WTC11 (cell line): Measurements from ENCODE around the gene OR1K1. TPM values are rescaled to one million over a fixed set of nuclear protein-coding genes. Genes with fewer than 3 reads are reported as not detected.
"Not testable (repeated sequence)": the region's sequence is repeated elsewhere in the genome, so short reads cannot be mapped to it uniquely, and the experiment has no call there.

ENCODE experiments used
- ATAC-seq: fragments of 200-7000 bp; cut with Tn5 transposase; 2 replicates; pipeline ENCODE4 v1.10.0; 2021; ENCODE audit warnings: mild to moderate bottlenecking, moderate library complexity
- CTCF ChIA-PET: fragments of 300-600 bp; sonication (Branson Sonifier 250); formaldehyde crosslinking; loops from one replicate; lab custom pipeline; 2021; ENCODE audit warnings: antibody characterized with exemption; lab: Charles Lee
- POLR2A ChIA-PET: fragments of 350-600 bp; sonication (Branson Sonifier 250); formaldehyde crosslinking; loops from one replicate; lab custom pipeline; 2021; ENCODE audit warnings: antibody characterized with exemption; lab: Charles Lee
- DNase-seq: peaks from one replicate; pipeline ENCODE4 v3.0.0; 2021; ENCODE audit warnings: low spot score
- H3K27ac Mint-ChIP-seq: 2 replicates; pipeline ENCODE4 v1.8.0; 2021; ENCODE audit warnings: mixed read lengths
- H3K27me3 Mint-ChIP-seq: 2 replicates; pipeline ENCODE4 v1.8.0; 2021; ENCODE audit warnings: low read depth, mild to moderate bottlenecking, moderate library complexity, mixed read lengths
- H3K36me3 Mint-ChIP-seq: 2 replicates; pipeline ENCODE4 v1.8.0; 2021; ENCODE audit warnings: mixed read lengths
- H3K4me1 Mint-ChIP-seq: 2 replicates; pipeline ENCODE4 v1.8.0; 2022; ENCODE audit warnings: mixed read lengths
- H3K4me3 Mint-ChIP-seq: 2 replicates; pipeline ENCODE4 v1.8.0; 2021; ENCODE audit warnings: mild to moderate bottlenecking, moderate library complexity, mixed read lengths
- H3K9me3 Mint-ChIP-seq: 2 replicates; pipeline ENCODE4 v1.8.0; 2021; ENCODE audit warnings: mixed read lengths
- CREM ChIP-seq: sonication (generic); formaldehyde crosslinking; IDR thresholded peaks from 2 replicates; pipeline ENCODE4 v1.8.1; 2022; ENCODE audit warnings: mild to moderate bottlenecking, missing genetic modification reagents, moderate library complexity
- GRHL2 ChIP-seq: fragments of 250-450 bp; sonication (Bioruptor Pico); IDR thresholded peaks from 2 replicates; pipeline ENCODE4 v1.8.0; 2022; ENCODE audit warnings: mild to moderate bottlenecking, moderate library complexity; ENCODE audit not compliant: insufficient replicate concordance, severe bottlenecking
- JAZF1 ChIP-seq: fragments of 250-450 bp; sonication (Bioruptor Pico); IDR thresholded peaks from 2 replicates; pipeline ENCODE4 v1.9.0; 2021; ENCODE audit warnings: moderate library complexity, mild to moderate bottlenecking, inconsistent platforms
- NFYB ChIP-seq: sonication (generic); formaldehyde crosslinking; conservative IDR thresholded peaks from 2 replicates; pipeline ENCODE4 v1.8.0; 2022; ENCODE audit warnings: low read depth, missing genetic modification reagents
- OVOL2 ChIP-seq: fragments of 250-450 bp; sonication (Bioruptor Pico); IDR thresholded peaks from 2 replicates; pipeline ENCODE4 v1.9.0; 2021; ENCODE audit warnings: mild to moderate bottlenecking, borderline replicate concordance
- SOX15 ChIP-seq: fragments of 250-450 bp; sonication (Bioruptor Pico); IDR thresholded peaks from 2 replicates; pipeline ENCODE4 v1.9.0; 2021; ENCODE audit warnings: mild to moderate bottlenecking
- TCF7 ChIP-seq: sonication (generic); formaldehyde crosslinking; IDR thresholded peaks from 2 replicates; pipeline ENCODE4 v1.8.0; 2022; ENCODE audit warnings: mild to moderate bottlenecking, low read depth, missing genetic modification reagents, moderate library complexity
- ZBTB21 ChIP-seq: sonication (generic); formaldehyde crosslinking; IDR thresholded peaks from 2 replicates; pipeline ENCODE4 v1.8.1; 2023; ENCODE audit warnings: mild to moderate bottlenecking, missing genetic modification reagents, borderline replicate concordance
- ZNF219 ChIP-seq: sonication (generic); formaldehyde crosslinking; IDR thresholded peaks from 2 replicates; pipeline ENCODE4 v1.8.0; 2023; ENCODE audit warnings: missing genetic modification reagents, mild to moderate bottlenecking, borderline replicate concordance
- ZNF263 ChIP-seq: sonication (generic); formaldehyde crosslinking; IDR thresholded peaks from 2 replicates; pipeline ENCODE4 v1.8.1; 2022; ENCODE audit warnings: low read depth, mild to moderate bottlenecking, moderate library complexity, missing genetic modification reagents
- ZNF317 ChIP-seq: sonication (generic); formaldehyde crosslinking; IDR thresholded peaks from 2 replicates; pipeline ENCODE4 v1.8.1; 2023; ENCODE audit warnings: low read depth, mild to moderate bottlenecking, moderate library complexity, missing genetic modification reagents, borderline replicate concordance
- ZNF416 ChIP-seq: fragments of 250-450 bp; sonication (Bioruptor Pico); IDR thresholded peaks from 2 replicates; pipeline ENCODE4 v1.9.0; 2021; ENCODE audit warnings: mild to moderate bottlenecking, inconsistent platforms
- total RNA-seq: library from RNA; stranded (reverse); gene quantifications from 3 replicates; pipeline ENCODE4 v1.2.3, GENCODE V29; 2021
- TF ChIP-seq, protein P1 (sequence below): fragments of 250-450 bp; sonication (Bioruptor Pico); IDR thresholded peaks from 2 replicates; pipeline ENCODE4 v1.9.0; 2021; ENCODE audit warnings: moderate library complexity, mild to moderate bottlenecking, inconsistent platforms, borderline replicate concordance
- TF ChIP-seq, protein P2 (sequence below): sonication (generic); formaldehyde crosslinking; IDR thresholded peaks from 2 replicates; pipeline ENCODE4 v1.8.1; 2023; ENCODE audit warnings: mild to moderate bottlenecking, missing genetic modification reagents, borderline replicate concordance
- TF ChIP-seq, protein P3 (sequence below): sonication (generic); formaldehyde crosslinking; IDR thresholded peaks from 2 replicates; pipeline ENCODE4 v1.8.0; 2023; ENCODE audit warnings: missing genetic modification reagents
- TF ChIP-seq, protein P4 (sequence below): sonication (generic); formaldehyde crosslinking; IDR thresholded peaks from 2 replicates; pipeline ENCODE4 v1.8.0; 2022; ENCODE audit warnings: mild to moderate bottlenecking, missing genetic modification reagents
- TF ChIP-seq, protein P5 (sequence below): sonication (generic); formaldehyde crosslinking; IDR thresholded peaks from 2 replicates; pipeline ENCODE4 v1.8.0; 2022; ENCODE audit warnings: mild to moderate bottlenecking, missing genetic modification reagents
- TF ChIP-seq, protein P6 (sequence below): sonication (generic); formaldehyde crosslinking; IDR thresholded peaks from 2 replicates; pipeline ENCODE4 v1.8.1; 2022; ENCODE audit warnings: missing genetic modification reagents, borderline replicate concordance
- TF ChIP-seq, protein P7 (sequence below): sonication (generic); formaldehyde crosslinking; IDR thresholded peaks from 2 replicates; pipeline ENCODE4 v1.8.1; 2023; ENCODE audit warnings: mild to moderate bottlenecking, missing genetic modification reagents

The OR1K1 gene
- total RNA-seq, 1 experiment from 2014 or later: not detected

DNA sequence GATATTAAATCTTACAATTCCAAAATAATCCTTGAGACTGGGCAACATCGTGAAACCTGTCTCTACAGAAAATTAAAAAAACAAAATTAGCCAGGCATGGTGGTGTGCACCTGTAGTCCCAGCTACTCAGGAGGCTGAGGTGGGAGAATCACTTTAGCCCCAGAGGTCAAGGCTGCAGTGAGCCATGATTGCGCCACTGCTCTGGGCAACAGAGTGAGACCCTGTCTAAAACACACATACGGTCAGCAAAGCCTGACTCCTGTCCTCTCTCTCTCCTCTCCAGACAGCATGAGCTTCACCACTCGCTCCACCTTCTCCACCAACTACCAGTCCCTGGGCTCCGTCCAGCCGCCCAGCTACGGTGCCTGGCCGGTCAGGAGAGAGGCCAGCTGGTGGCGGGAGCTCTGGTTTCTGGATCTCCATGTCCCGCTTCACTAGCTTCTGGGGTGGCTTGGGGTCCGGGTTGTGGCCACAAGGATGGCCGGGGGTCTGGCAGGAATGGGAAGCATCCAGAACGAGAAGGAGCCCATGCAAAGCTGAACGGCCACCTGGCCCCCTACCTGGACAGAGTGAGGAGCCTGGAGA is 37.4 kb downstream of the OR1K1 start (continued):
- TF ChIP-seq SOX15 (no peak), OVOL2 (no peak), JAZF1 (CRISPR knock-in tag) (no peak)
- TF ChIP-seq, protein P1, sequence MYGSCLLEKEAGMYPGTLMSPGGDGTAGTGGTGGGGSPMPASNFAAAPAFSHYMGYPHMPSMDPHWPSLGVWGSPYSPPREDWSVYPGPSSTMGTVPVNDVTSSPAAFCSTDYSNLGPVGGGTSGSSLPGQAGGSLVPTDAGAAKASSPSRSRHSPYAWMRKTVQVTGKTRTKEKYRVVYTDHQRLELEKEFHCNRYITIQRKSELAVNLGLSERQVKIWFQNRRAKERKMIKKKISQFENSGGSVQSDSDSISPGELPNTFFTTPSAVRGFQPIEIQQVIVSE: no peak

DNA sequence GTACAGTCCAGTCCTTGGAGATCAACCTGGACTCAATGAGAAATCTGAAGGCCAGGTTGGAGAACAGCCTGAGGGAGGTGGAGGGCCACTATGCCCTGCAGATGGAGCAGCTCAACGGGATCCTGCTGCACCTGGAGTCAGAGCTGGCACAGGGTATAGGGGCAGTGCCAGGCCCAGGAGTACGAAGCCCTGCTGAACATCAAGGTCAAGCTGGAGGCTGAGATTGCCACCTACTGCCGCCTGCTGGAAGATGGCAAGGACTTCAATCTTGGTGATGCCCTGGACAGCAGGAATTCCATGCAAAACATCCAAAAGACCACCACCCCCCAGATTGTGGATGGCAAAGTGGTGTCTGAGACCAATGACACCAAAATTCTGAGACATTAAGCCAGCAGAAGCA is 38.5 kb downstream of the OR1K1 start:
- POLR2A ChIA-PET: interaction anchor here (1.3 kb wide), 1 partner anchor 11 kb away, joined by 4 read pairs; no protein-coding TSS in a partner anchor
- not testable (repeated sequence) for DNase-seq, H3K4me3 Mint-ChIP-seq, ATAC-seq, H3K36me3 Mint-ChIP-seq, H3K27ac Mint-ChIP-seq, H3K27me3 Mint-ChIP-seq
- Mint-ChIP-seq H3K4me1 (peaks cover 10% of the 10 kb centered on the region), H3K9me3 (peaks cover 28% of the 10 kb centered on the region)
- CTCF ChIA-PET: interaction anchor here (2.4 kb wide), 1 partner anchor 10 kb away, joined by 7 read pairs; the partner anchor contains the start of gene PDCL

DNA sequence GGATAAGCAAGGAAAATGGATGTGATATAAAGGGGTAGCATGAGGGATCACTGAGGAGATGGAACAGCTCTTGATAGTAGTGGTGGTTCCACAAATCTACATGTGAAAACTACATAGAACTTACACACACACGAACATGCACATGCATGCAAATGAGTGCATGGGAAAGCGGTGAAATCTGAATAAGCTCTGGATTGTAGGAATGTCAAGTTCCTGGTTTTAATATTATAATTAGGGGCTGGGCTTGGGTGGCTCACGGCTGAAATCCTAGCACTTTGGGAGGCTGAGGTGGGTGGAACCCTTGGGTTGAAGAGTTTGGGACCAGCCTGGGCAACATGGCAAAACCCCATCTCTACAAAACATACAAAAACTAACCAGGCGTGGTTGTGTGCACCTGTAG is 41.6 kb downstream of the OR1K1 start:
- peaks cover 9% of the 10 kb centered on the region; the same call in 1 of the 2 replicates for H3K27me3 Mint-ChIP-seq
- no peaks in the 10 kb centered on the region for H3K4me1 Mint-ChIP-seq
- no peak overlapping the region for H3K4me3 Mint-ChIP-seq
- ATAC-seq: no peak
- DNase-seq: no peak
- peaks cover 39% of the 10 kb centered on the region for H3K9me3 Mint-ChIP-seq
- peaks cover 6% of the 10 kb centered on the region for H3K36me3 Mint-ChIP-seq
- ChIA-PET CTCF (no interaction called here), POLR2A (interaction anchor here (0.7 kb wide), 1 partner anchor 82 kb away, joined by 4 read pairs; no protein-coding TSS in a partner anchor)
- H3K27ac Mint-ChIP-seq: no peak overlapping the region
- TF ChIP-seq, protein P2, sequence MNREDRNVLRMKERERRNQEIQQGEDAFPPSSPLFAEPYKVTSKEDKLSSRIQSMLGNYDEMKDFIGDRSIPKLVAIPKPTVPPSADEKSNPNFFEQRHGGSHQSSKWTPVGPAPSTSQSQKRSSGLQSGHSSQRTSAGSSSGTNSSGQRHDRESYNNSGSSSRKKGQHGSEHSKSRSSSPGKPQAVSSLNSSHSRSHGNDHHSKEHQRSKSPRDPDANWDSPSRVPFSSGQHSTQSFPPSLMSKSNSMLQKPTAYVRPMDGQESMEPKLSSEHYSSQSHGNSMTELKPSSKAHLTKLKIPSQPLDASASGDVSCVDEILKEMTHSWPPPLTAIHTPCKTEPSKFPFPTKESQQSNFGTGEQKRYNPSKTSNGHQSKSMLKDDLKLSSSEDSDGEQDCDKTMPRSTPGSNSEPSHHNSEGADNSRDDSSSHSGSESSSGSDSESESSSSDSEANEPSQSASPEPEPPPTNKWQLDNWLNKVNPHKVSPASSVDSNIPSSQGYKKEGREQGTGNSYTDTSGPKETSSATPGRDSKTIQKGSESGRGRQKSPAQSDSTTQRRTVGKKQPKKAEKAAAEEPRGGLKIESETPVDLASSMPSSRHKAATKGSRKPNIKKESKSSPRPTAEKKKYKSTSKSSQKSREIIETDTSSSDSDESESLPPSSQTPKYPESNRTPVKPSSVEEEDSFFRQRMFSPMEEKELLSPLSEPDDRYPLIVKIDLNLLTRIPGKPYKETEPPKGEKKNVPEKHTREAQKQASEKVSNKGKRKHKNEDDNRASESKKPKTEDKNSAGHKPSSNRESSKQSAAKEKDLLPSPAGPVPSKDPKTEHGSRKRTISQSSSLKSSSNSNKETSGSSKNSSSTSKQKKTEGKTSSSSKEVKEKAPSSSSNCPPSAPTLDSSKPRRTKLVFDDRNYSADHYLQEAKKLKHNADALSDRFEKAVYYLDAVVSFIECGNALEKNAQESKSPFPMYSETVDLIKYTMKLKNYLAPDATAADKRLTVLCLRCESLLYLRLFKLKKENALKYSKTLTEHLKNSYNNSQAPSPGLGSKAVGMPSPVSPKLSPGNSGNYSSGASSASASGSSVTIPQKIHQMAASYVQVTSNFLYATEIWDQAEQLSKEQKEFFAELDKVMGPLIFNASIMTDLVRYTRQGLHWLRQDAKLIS: no peak
- no peak for TF ChIP-seq TCF7 (CRISPR knock-in tag)
- TF ChIP-seq JAZF1 (CRISPR knock-in tag): no peak
- TF ChIP-seq, protein P3, sequence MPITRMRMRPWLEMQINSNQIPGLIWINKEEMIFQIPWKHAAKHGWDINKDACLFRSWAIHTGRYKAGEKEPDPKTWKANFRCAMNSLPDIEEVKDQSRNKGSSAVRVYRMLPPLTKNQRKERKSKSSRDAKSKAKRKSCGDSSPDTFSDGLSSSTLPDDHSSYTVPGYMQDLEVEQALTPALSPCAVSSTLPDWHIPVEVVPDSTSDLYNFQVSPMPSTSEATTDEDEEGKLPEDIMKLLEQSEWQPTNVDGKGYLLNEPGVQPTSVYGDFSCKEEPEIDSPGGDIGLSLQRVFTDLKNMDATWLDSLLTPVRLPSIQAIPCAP: no peak
- TF ChIP-seq NFYB (CRISPR knock-in tag): no peak
- TF ChIP-seq ZNF263 (CRISPR knock-in tag): no peak
- TF ChIP-seq, protein P4, sequence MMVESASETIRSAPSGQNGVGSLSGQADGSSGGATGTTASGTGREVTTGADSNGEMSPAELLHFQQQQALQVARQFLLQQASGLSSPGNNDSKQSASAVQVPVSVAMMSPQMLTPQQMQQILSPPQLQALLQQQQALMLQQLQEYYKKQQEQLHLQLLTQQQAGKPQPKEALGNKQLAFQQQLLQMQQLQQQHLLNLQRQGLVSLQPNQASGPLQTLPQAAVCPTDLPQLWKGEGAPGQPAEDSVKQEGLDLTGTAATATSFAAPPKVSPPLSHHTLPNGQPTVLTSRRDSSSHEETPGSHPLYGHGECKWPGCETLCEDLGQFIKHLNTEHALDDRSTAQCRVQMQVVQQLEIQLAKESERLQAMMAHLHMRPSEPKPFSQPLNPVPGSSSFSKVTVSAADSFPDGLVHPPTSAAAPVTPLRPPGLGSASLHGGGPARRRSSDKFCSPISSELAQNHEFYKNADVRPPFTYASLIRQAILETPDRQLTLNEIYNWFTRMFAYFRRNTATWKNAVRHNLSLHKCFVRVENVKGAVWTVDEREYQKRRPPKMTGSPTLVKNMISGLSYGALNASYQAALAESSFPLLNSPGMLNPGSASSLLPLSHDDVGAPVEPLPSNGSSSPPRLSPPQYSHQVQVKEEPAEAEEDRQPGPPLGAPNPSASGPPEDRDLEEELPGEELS: no peak
- TF ChIP-seq ZNF317 (CRISPR knock-in tag): no peak
- TF ChIP-seq CREM (CRISPR knock-in tag): no peak
- TF ChIP-seq, protein P5, sequence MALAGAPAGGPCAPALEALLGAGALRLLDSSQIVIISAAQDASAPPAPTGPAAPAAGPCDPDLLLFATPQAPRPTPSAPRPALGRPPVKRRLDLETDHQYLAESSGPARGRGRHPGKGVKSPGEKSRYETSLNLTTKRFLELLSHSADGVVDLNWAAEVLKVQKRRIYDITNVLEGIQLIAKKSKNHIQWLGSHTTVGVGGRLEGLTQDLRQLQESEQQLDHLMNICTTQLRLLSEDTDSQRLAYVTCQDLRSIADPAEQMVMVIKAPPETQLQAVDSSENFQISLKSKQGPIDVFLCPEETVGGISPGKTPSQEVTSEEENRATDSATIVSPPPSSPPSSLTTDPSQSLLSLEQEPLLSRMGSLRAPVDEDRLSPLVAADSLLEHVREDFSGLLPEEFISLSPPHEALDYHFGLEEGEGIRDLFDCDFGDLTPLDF (CRISPR knock-in tag): no peak
- TF ChIP-seq ZNF219 (CRISPR knock-in tag): no peak
- TF ChIP-seq, protein P6, sequence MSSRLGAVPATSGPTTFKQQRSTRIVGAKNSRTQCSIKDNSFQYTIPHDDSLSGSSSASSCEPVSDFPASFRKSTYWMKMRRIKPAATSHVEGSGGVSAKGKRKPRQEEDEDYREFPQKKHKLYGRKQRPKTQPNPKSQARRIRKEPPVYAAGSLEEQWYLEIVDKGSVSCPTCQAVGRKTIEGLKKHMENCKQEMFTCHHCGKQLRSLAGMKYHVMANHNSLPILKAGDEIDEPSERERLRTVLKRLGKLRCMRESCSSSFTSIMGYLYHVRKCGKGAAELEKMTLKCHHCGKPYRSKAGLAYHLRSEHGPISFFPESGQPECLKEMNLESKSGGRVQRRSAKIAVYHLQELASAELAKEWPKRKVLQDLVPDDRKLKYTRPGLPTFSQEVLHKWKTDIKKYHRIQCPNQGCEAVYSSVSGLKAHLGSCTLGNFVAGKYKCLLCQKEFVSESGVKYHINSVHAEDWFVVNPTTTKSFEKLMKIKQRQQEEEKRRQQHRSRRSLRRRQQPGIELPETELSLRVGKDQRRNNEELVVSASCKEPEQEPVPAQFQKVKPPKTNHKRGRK (CRISPR knock-in tag): no peak
- TF ChIP-seq, protein P7, sequence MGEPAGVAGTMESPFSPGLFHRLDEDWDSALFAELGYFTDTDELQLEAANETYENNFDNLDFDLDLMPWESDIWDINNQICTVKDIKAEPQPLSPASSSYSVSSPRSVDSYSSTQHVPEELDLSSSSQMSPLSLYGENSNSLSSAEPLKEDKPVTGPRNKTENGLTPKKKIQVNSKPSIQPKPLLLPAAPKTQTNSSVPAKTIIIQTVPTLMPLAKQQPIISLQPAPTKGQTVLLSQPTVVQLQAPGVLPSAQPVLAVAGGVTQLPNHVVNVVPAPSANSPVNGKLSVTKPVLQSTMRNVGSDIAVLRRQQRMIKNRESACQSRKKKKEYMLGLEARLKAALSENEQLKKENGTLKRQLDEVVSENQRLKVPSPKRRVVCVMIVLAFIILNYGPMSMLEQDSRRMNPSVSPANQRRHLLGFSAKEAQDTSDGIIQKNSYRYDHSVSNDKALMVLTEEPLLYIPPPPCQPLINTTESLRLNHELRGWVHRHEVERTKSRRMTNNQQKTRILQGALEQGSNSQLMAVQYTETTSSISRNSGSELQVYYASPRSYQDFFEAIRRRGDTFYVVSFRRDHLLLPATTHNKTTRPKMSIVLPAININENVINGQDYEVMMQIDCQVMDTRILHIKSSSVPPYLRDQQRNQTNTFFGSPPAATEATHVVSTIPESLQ (CRISPR knock-in tag): no peak
- no peak for TF ChIP-seq GRHL2 (CRISPR knock-in tag)
- TF ChIP-seq ZBTB21 (CRISPR knock-in tag): no peak
- no peak for TF ChIP-seq ZNF416 (CRISPR knock-in tag)
